ENCODE data around the gene LIAS. TPM values are rescaled to one million over a fixed set of nuclear protein-coding genes. Genes with fewer than 3 reads are reported as not detected.
"Not testable (repeated sequence)": the region's sequence is repeated elsewhere in the genome, so short reads cannot be mapped to it uniquely, and the experiment has no call there.

Gene LIAS
- total RNA-seq, 1 donor from 2014 or later = 15.4 TPM

DNA sequence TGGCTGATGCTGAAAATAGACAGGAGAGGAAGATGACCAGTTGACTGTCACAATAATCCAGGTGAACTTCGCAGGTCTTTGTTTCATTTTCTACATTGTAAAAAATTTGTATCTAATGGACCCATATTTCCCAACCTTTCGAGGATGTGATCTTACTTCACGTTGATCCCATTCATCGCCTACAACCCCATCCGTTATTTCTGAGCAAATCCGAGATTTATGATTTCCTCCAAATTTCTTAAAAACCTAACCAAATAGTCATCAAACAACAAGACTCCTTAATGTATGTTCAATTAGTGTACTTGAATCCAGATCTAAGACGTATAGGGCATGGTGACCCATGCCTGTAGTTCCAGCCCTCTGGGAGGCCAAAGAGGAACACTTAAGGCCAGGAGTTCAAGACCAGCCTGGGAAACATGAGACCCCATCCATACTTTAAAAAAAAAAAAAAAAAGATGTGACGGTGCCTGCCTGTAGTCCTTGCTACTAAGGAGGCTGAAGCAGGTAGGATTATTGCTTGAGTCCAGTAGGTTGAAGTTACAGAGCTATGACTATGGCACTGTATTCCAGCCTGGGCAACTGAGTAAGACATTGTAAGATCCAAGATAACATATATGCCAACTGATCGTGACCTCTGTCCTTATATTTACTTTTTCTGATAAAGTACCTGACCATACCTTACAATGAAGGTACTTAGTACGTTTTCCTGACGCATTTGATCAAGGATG, 5.8 kb upstream of the LIAS start:
- DNase-seq = no peak

DNA sequence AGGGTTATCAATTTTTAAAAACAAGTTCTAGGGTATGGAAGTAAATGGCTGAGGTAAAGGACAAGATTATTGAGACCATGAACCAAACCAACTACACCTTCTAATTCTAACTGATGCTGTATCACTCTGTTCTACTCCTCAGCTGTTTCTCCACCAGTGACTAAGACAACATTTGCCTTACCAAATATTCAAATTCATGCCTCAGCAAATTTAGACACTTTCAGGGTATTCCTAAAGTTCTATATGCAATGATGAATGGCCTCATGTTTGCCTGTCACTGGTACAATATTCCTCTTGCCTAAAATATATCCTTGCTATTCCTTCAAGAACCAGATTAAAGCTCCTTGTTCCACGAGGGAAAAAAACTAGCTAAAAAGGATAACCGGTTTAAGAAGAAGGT, 5.1 kb upstream of the LIAS start:
- DNase-seq = no peak

DNA sequence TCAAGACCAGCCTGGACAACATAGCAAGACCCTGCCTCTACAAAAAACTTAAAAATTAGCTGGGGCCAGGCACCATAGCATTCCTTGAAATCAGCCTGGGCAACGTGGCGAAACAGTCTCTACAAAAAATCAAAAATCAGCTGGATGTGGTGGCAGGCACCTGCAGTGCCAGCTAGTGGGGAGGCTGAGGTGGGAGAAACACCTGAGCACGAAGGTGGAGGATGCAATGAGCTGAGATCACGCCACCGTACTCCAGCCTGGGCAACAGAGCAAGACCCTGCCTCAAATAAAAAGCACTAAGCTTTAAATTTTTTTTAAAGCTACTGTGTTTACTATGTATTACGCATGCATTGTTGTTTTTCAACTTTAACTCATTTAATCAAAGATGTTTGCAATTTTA, 3.4 kb upstream of the LIAS start:
- DNase-seq = no peak

DNA sequence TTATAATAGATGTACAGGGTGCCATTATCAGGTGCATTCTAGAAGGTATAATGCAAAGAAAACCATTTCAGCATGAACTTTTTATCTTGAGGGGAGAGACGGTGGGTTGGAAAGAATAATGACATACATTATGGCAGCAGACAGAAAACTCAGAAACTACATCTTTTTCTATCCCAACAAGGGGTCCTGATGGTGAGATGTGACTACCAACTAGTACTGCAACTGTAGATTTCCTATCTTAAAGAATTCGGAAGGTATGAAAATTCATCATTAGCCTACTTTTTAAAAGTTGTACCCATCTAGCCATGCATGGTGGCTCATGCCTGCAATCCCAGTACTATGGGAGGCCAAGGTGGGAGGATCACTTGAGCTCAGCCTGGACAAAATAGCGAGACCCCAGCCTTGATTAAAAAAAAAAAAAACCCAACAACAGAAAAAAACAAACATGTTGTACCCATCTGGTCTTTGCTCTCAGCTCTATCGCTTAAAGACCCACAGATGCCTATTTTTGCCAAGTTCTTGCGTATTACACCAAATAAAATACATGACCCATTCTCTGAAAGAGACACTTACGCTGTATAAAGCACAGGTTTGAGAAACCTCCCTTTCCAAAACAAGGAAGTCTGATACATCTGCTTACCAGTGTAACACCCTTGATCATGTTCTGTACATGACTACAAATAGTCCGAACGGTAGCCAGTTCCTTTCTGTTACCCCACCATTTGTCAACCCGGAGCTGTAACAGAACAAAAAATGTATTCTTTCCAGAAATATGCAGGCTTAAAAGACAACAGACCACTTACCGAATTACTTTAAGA, 1.7 kb upstream of the LIAS start:
- no peak for DNase-seq

DNA sequence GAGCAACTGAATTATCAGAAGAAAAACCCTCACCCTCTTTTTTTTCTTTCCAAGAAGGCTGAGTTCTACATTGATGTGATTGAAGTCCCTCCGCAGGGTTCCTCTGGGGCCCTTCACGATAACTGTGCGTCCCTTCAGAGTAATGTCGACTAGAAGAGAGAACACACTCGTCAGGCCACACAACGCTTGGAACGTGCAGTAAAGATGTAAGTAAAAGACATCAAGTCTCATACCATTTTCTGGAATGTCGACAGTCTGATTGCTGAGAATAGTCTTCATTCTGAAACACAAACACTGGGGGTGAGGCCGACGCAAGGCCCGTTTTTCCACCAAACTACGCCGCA, 723 bp upstream of the LIAS start:
- not testable (repeated sequence) for DNase-seq

DNA sequence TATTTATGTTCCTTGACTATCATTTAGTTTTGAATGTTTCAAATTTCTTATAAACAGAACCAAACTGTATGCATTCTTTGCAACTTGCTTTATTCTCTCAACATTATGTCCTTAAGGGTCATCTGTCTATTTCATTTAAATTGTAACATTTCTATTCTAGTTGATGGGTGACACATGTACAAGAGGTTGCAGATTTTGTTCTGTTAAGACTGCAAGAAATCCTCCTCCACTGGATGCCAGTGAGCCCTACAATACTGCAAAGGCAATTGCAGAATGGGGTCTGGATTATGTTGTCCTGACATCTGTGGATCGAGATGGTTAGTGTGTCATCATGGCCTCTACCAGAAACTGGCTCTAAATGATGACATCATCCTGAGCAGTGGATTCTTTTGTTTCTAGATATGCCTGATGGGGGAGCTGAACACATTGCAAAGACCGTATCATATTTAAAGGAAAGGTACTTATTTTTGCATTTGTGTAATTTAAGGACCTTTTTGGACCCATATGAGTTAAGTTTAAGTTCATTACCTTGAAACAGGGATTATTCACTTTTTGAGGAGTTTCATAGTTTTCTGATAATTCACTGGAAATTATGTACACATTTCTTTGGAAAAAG, 6.1 kb downstream of the LIAS start:
- DNase-seq = no peak

DNA sequence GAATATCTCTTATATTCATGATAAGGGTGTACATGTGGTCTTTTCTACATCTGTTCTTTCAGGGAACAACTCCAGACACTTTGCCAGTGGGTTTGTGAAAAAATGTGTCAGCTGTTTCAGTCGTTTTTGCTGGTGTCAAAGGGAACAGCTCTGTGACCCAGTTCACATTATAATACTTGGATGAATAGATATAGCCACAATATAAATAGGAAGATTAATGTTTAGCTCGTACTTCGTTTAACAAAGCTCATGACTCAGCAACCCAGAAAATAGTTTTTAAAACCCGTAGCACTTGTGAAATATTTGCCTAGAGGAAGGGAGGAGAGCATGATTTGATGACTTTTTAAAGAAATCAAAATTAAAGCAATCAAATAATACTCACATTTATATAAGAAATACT, 7.9 kb downstream of the LIAS start:
- no peak for DNase-seq

DNA sequence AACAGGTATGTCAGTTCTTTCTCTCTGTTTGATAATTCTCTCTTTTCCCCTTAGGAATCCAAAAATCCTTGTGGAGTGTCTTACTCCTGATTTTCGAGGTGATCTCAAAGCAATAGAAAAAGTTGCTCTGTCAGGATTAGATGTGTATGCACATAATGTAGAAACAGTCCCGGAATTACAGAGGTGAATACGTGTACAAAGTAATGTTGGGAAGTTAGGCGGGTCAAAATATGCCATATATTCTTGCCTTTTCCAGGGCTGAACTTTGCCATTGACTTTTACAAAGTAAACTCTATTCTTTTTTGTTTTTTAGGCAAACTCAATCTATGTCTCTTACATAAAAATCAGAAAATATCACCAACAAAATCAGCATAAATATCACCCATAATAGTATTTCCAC, 8.6 kb downstream of the LIAS start:
- DNase-seq = no peak

DNA sequence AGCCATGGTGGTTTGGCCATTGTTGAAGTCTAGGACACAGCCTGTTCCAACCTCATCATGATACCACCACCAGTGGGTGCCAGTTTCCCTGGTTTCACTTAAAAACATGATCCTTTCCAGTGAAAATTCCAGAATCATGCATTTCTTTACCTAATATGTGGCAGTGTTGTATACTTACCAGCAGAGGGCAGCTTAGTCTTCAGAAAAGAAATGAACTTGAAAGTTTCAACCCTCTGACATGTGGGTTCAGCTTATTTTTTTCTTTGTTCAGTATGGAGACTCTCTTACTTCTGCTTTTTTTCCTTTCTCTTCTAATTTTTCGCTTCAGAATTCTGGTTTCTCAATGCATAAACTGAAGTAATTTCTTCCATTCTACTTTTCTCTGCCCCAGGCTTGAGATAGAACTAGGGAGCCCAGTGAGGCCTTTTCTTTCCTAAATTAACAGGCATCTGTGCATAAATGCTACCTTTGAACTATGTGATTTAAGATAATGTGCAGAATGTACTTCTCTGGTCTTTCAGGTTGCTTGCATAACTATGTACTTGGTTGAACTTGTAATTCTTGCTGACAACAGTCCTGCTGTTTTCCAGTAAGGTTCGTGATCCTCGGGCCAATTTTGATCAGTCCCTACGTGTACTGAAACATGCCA, 10.7 kb downstream of the LIAS start:
- DNase-seq = peak; percentile 56

DNA sequence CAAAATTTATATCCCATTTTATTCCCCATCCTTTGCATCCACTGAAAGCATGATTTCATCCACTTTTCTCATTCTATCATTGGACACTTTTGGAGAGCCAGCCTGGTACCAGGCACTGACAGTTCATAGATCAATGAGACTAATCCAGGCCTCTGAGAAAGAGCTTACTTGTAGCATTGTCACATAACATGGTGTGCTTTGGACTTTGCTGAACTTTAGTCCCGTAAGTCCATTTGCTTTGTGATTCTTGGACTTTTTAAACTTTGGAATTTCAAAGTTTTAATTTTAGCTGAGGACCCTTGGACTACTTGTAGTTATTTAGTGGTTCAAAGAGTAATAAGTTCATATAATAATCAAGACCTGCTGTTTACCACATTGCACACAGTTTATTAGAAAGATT, 11.5 kb downstream of the LIAS start:
- no peak for DNase-seq

DNA sequence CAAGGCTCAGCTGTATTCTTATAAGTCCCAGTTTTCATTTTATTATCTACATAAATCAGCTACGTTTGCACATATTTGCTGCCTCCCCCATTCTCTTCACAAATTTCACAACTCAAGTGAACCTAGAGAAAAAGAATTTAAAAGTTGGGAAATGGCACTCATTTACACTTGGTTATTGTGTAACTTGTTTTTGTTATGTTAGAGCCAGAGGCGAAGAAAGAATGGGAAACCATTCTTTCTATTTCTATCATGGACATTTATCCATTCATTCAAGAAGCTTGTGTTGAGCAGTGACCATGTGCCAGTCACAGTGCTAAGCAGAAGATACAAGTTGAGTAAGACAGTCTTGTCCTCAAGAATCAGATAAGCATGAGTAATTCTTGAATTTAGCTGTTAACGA, 13.5 kb downstream of the LIAS start:
- no peak for DNase-seq

DNA sequence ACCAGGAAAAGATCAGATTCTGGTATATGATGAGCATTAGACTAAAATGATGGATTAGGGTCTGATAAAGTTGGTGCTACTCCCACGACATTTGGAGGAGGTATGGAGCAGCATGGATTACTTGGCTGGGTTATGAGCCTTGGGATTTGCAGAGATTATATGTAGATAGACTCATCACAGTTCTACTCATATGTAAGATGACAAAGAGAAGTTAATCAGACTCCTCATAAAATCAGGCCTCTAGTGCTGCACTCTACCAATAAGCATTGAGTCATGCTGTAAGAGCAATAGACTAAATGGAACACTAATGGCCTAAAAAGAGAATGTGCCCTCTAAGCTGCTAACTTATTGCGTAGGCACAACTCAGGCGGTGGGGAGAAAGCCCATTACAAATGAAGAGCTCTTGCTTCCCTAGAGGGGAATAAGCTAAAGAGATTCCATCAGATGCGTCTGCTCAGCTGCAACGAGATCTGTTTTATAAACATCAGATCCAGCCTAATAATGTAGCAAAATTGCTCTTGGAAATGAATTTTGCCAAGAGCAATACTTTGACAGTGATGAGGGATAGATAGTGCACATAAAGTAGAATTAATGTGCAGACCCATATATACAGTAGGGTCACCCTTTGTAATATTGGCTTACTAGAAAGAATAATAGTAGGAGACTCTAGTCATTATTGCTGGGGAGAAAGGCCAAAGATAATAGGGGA, 17.5 kb downstream of the LIAS start:
- DNase-seq = no peak

DNA sequence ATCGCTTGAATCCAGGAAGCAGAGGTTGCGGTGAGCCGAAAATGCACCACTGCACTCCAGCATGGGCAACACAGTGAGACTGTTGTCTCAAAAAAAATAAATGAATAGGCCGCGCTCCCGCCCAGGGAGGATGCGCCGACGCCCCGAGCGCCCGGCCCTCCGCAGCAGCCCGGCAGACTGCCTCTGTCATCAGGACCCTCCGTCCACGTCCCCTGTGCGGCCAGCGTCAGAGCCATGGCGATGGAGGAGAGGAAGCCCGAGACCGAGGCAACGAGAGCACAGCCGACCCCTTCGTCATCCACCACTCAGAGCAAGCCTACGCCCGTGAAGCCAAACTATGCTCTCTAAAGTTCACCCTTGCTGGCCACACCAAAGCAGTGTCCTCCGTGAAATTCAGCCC, 21.4 kb downstream of the LIAS start:
- DNase-seq = no peak

DNA sequence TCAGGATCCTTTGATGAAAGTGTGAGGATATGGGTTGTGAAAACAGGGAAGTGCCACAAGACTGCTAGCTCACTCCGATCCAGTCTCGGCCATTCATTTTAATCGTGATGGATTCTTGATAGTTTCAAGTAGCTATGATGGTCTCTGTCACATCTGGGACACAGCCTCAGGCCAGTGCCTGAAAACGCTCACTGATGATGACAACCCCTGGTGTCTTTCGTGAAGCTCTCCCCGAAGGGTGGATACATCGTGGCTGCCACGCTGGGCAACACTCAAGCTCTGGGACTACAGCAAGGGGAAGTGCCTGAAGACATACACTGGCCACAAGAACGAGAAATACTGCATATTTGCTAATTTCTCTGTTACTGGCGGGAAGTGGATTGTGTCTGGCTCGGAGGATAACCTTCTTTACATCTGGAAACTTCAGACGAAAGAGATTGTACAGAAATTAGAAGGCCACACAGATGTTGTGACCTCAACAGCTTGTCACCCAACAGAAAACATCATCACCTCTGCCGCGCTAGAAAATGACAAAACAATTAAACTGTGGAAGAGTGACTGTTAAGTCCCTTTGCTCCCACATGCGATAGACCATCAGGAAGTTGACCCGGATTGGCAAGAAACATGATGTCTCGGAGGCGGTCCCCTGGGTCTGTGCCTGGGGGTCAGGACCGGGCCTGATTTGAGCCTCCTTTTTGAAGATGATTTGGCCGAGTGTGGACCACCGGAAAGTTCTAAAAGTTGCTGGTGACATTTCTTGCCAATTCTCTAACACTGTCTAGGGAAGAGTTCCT, 22.2 kb downstream of the LIAS start:
- no peak for DNase-seq

DNA sequence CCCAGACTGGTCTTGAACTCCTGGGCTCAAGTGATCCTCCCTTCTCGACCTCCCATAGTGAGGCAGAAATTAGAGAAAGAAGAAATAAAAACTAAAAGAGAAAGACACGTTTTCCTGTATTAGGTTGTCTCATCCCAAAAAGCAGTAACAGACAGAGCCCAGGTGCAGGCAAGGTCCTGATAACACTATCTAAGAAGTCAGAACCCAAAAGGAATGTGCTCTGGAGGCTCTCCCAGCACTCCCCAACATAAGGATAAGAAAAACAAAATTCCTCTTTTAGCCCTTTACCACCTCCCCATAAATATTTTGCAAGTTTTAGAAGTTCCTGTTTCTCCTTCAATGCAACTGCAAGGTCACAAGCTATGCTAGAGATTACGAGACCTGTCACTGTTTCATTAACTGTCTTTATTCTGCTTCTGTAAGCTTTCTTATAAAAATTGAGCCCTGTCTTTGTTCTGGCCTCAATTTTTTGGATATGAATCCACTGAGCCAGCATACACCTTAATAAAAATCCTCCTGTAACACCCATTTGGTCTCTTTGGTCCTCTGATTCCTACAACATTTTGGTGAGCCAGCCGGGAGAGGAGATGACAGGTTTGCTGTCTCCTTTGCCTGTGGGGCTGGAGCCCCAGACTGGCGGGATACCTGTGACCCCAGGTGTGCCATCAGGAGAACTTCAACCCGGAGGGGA, 25.9 kb downstream of the LIAS start:
- no peak for DNase-seq

DNA sequence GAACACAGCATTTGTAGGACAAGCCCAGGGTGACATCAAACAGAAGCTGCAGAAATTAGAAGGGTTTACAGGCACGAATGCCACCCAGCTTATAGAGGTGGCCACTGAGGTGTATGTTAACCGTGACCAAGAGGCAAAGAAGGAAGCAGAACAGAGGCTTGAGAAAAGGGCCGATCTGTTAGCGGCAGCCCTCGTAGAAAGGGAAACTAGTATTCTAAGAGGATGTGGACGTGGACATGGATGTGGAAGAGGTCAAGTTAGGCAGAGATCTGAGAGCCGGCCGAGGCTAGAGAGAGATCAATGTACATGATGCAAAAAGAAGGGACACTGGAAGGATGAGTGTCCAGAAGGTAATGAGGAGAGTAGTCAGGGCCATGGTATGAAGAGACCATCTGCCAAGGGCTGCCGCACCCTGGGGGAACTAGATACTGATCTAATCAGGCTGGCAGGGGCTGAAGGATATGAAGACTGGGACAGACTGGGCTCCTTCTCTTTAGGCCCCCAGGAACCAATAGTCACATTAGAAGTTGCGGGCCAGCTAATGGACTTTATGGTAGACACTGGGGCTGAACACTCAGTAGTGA, 27.5 kb downstream of the LIAS start:
- DNase-seq = no peak

DNA sequence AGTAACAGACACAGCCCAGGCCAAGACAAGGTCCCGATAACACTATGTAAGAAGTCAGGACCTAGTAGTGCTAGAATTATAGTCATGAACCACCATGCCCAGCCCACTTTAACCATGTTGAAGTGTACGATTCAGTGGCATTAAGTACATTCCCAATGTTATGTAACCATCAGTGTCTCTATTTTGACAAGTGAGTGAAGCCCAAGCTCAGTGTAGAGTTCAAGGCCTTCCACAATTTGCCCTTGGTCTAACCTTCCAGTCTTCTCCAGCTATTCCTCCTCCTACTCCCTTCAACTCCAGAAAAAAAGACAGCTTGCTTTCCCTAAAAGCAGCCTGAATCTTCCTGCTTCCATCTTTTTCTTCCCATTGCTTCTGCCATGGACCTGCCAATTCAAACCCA, 31.5 kb downstream of the LIAS start:
- no peak for DNase-seq

DNA sequence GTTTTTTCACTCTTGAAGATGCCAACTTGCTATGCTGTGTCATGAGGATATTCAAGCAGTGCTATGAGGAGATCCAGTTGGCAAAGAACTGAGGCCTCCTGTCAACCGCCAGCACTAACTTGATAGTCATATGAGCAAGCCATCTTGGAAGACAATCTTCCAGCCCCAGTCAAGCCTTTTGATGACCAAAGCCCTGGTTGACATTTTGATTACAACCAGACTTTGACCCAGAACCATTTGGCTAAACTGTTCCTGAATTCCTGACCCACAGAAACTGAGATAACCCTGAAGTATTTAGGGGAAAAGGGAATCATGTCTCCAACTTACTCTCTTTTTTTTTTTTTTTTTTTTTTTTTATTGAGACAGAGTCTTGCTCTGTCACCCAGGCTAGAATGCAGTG, 35.5 kb downstream of the LIAS start:
- DNase-seq = no peak

DNA sequence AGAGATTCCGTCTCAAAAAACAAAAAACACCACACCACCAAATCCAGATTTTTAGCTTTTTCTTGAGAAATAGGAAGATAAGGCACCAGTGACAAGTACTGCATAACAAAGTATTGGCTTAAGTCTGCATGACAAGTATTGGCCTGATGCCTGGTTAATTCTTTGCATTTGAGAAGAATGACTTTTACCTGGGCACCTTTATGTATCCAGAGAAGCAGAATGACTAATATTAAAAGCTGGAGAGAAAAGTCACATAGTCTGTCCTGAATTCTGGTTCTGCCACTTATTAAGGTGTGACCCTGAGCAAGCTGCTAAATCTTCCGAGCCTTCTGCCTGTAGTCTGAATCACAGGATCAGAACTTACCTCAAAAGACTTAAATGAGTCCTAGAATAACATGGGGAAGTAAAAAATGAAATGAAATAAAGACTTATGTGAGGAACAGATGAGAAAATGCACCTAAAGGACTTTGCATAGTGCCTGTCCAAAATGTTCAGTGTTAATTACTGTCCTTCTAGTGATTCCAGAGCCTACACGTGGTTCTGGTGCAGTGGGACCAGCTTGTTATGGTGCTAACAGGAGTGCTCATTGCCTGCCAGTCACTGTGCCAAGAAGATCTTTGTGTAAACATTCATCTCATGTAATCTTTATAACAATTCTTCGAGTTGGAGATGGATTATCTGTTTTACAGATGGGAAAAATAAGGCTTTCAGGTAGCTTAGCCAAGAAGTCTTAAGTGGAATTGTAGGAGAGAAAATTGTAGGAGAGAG, 36.8 kb downstream of the LIAS start:
- no peak for DNase-seq
